Mesodermal cell (in vitro differentiated cells): ENCODE measurements around the gene GASK1A.

Source experiments
- H3K27ac ChIP-seq: 2 replicates; pipeline ENCODE4 v1.7.0; 2013; ENCODE audit warnings: mild to moderate bottlenecking, low read depth, low read length, moderate library complexity; ENCODE audit not compliant: severe bottlenecking
- H3K36me3 ChIP-seq: 2 replicates; pipeline ENCODE4 v1.7.1; 2013; ENCODE audit warnings: mild to moderate bottlenecking, low read length, moderate library complexity; ENCODE audit not compliant: control insufficient read depth, insufficient read depth
- H3K4me1 ChIP-seq: one replicate; pipeline ENCODE4 v1.7.1; 2013; ENCODE audit warnings: mild to moderate bottlenecking, low read length; ENCODE audit not compliant: insufficient read depth, control insufficient read depth, poor library complexity, severe bottlenecking
- H3K4me3 ChIP-seq: 2 replicates; pipeline ENCODE4 v1.7.0; 2013; ENCODE audit warnings: low read length, control low read depth, mild to moderate bottlenecking; ENCODE audit not compliant: insufficient read depth, poor library complexity, severe bottlenecking; ENCODE audit errors: extremely low read depth
- H3K9me3 ChIP-seq: 2 replicates; pipeline ENCODE4 v1.7.1; 2013; ENCODE audit warnings: mild to moderate bottlenecking, low read length, moderate library complexity; ENCODE audit not compliant: control insufficient read depth
- WGBS, 2 experiments: methylation state at CpG; one replicate each; pipeline ENCODE4 v1.1.5; 2013; ENCODE audit warnings: missing lambda C conversion rate in 2 of 2; ENCODE audit not compliant: insufficient coverage in 2 of 2; 5-methylcytosine and 5-hydroxymethylcytosine counted together

Gene GASK1A

DNA sequence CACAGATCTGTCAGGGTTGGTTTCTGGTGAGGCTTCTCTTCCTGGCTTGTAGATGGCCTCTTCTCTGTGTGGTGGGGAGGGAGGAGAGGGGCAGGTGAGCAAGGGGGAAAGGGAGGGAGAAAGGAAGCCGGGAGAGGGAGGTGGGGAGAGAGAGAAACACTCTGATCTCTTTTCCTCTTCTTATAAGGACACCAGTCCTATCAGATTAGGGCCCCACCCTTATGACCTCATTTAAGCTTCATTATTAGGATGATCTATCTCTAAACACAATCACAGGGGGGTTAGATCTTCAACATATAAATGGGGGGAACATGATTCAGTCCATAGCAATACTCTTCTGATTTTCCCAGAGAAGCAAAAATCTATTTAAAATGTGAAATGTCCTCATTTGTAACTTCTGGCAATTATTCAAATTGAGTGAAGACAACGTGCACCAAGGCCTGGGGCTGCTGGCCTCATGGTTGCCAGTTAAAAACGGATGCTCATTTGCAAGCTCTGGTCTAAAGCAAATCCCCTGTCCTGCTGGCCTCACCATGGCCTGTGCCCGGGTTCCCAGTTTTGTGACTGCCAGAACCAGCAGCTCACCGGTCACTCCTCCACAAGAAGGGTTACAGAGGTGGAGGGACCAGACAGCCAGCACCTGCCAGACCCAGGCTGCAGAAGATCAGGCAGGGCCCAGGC lies 118.4 kb downstream of the GASK1A start:
- Histone ChIP-seq H3K9me3 (no peaks in the 10 kb centered on the region), H3K4me3 (no peak overlapping the region), H3K4me1 (no peaks in the 10 kb centered on the region), H3K36me3 (no peaks in the 10 kb centered on the region), H3K27ac (no peak overlapping the region)
- WGBS, 2 experiments = 85 to 87% methylated on average over 4 of the region's 5 CpGs

GRCh38 chr3:43098761-43099160 lies 119.7 kb downstream of the GASK1A start:
- no peak overlapping the region for H3K4me3 ChIP-seq
- H3K4me1 ChIP-seq = no peaks in the 10 kb centered on the region
- no peaks in the 10 kb centered on the region for H3K9me3 ChIP-seq
- no peaks in the 10 kb centered on the region for H3K36me3 ChIP-seq
- WGBS, 2 experiments = 87 to 93% methylated on average over 8 of the region's 8 CpGs
- H3K27ac ChIP-seq = no peak overlapping the region

DNA sequence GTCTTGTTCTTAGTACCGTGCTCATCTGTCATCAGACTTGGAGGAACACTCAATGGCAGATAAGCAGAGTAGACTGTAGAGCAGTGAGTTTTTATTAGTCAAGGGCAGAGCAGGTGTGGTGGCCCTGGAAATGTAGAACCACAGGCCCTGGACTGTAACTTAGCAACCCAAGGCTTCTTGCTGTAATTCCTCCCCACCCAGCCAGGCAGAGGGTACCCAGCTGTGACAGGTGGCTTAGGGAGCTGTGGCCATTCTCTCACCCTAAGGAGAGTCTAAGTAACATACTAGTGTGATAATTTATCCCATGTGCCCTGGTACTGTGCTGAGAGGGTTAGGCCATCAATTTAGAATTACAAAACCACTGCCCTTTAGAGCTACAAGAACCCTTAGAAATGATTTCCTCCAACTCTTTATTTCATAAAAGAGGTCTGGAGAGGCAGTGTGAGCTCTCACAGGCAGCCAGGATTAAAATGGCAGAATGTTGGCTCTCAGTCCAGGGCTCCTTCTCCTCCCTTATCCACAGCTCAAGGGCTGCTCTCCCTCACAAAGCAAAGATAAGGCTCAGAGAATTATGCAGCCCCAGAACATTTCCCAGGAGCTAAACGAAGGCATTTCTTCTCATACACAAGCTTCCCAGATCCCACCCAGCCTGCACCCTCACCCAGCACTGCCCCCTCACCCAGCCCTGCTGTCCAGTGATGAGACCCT lies 123.8 kb downstream of the GASK1A start:
- 94 to 100% methylated on average over 1 to 2 of the region's 2 CpGs for WGBS, 2 experiments
- H3K4me1 ChIP-seq = no peaks in the 10 kb centered on the region
- H3K27ac ChIP-seq = peak overlapping the region; percentile 10
- H3K9me3 ChIP-seq = no peaks in the 10 kb centered on the region
- H3K36me3 ChIP-seq = no peaks in the 10 kb centered on the region
- no peak overlapping the region for H3K4me3 ChIP-seq

GRCh38 chr3:43104039-43104438 lies 124.9 kb downstream of the GASK1A start:
- WGBS, 2 experiments = no CpG with 5 or more reads among the region's 3 CpGs
- H3K4me3 ChIP-seq = no peak overlapping the region
- H3K4me1 ChIP-seq = no peaks in the 10 kb centered on the region
- H3K36me3 ChIP-seq = no peaks in the 10 kb centered on the region
- no peak overlapping the region for H3K27ac ChIP-seq
- H3K9me3 ChIP-seq = no peaks in the 10 kb centered on the region

GRCh38 chr3:43104660-43105595 lies 125.8 kb downstream of the GASK1A start:
- Histone ChIP-seq H3K9me3 (no peaks in the 10 kb centered on the region), H3K4me1 (no peaks in the 10 kb centered on the region), H3K4me3 (peak overlapping the region; percentile 73), H3K27ac (no peak overlapping the region), H3K36me3 (no peaks in the 10 kb centered on the region)
- 72 to 76% methylated on average over 17 to 20 of the region's 33 CpGs for WGBS, 2 experiments

DNA sequence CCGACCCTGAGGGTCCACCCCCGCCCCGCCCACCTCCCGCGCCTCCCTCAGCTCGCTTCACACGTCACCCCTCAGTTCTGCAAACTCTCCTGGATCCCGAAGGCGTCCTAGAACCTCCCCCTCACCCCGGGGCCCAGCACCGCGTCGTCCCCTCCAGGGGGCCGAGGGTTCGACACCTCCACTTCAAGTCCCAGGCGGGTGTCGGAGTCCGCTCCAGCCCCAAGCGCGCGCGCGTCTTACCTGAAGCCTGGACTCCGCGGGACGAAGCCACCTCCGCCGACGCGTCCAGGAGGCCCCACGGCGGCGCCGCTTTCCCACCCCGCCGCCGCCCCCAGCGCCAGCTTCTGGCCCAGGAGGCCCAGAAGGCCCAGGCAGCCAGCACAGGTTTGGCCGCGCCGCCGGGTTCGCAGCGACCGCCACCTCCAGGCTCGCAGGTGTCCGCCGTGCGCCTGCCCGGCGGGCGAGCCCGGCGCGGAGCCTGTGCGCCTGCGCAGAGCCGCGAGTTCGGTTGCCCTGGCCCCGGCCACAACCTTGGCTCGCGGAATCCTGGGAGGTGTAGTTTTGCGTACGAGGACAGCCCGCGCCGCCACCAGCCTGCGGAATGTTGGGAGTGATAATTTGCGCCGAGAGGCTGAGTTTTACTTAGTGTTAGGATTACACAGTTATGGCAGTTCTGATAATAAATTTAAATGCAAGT lies 126.6 kb downstream of the GASK1A start, which contains the start of gene POMGNT2:
TSS of gene POMGNT2 (minus strand) at position 484 of the 697 bp plus-strand sequence. CDS start 24,648 bp downstream, outside the sequence.
- H3K9me3 ChIP-seq = no peaks in the 10 kb centered on the region

GRCh38 chr3:43106293-43106628 lies 127.2 kb downstream of the GASK1A start:
- Histone ChIP-seq H3K4me3 (peak overlapping the region; percentile 73), H3K36me3 (no peaks in the 10 kb centered on the region), H3K27ac (no peak overlapping the region), H3K4me1 (no peaks in the 10 kb centered on the region), H3K9me3 (no peaks in the 10 kb centered on the region)
- 14 to 33% methylated on average over 2 to 4 of the region's 6 CpGs for WGBS, 2 experiments

More for the DNA sequence above, 126.6 kb downstream of the GASK1A start, which contains the start of gene POMGNT2:
- Histone ChIP-seq H3K27ac (no peak within 1 kb of the TSS), H3K36me3 (no peaks in the 10 kb centered on the region), H3K4me3 (peak within 1 kb of the TSS; percentile 73), H3K4me1 (no peaks in the 10 kb centered on the region)
- WGBS, 2 experiments = 0% methylated on average over 37 to 42 of the region's 71 CpGs
